OCI-LY3 (cell line): ENCODE measurements around the gene SCN8A.

Source experiments
- H2AFZ ChIP-seq: fragments of 200-600, 300-600 bp; shearing (Covaris generic); 2 replicates; pipeline ENCODE4 v1.6.0; 2014; ENCODE audit warnings: antibody characterized with exemption, low read depth, low read length
- H3K27ac ChIP-seq: fragments of 200-600, 300-600 bp; sonication (generic); 2 replicates; pipeline ENCODE4 v1.5.1; 2014; ENCODE audit warnings: mild to moderate bottlenecking, low read length, moderate library complexity, mixed read lengths
- H3K27me3 ChIP-seq: fragments of 200-600, 300-600 bp; sonication (generic); 2 replicates; pipeline ENCODE4 v1.6.1; 2014; ENCODE audit warnings: low read depth, low read length, mixed read lengths
- H3K36me3 ChIP-seq: fragments of 200-600, 300-600 bp; sonication (generic); replicated peaks from 2 replicates; pipeline ENCODE3; 2014; ENCODE audit warnings: low read depth, low read length, mixed read lengths
- H3K4me1 ChIP-seq: fragments of 300-600, 200-600 bp; sonication (generic); 2 replicates; pipeline ENCODE4 v1.6.1; 2014; ENCODE audit warnings: low read length, mixed read lengths
- H3K4me2 ChIP-seq: fragments of 200-600, 300-600 bp; sonication (generic); 2 replicates; pipeline ENCODE4 v1.6.1; 2014; ENCODE audit warnings: low read length, mixed read lengths
- H3K4me3 ChIP-seq: fragments of 300-600, 200-600 bp; sonication (generic); 2 replicates; pipeline ENCODE4 v1.5.1; 2014; ENCODE audit warnings: antibody characterized with exemption, mild to moderate bottlenecking, low read length, moderate library complexity
- H3K79me2 ChIP-seq: fragments of 300-600, 200-600 bp; shearing (Covaris generic); 2 replicates; pipeline ENCODE4 v1.6.1; 2014; ENCODE audit warnings: mild to moderate bottlenecking, low read length, mixed read lengths
- H3K9ac ChIP-seq: fragments of 300-600, 200-600 bp; shearing (Covaris generic); 2 replicates; pipeline ENCODE4 v1.6.0; 2014; ENCODE audit warnings: mild to moderate bottlenecking, low read length, moderate library complexity
- H3K9me3 ChIP-seq: fragments of 200-600, 300-600 bp; shearing (Covaris generic); 2 replicates; pipeline ENCODE4 v1.6.1; 2014; ENCODE audit warnings: low read length, mixed read lengths; ENCODE audit not compliant: insufficient read depth
- H4K20me1 ChIP-seq: fragments of 200-600, 300-600 bp; sonication (generic); 2 replicates; pipeline ENCODE4 v1.6.1; 2016; ENCODE audit warnings: low read length, mixed read lengths; ENCODE audit not compliant: insufficient read depth
- CTCF ChIP-seq: fragments of 200-600, 300-600 bp; sonication (generic); IDR thresholded peaks from 2 replicates; pipeline ENCODE4 v1.5.1; 2014; ENCODE audit warnings: antibody characterized with exemption, low read length, low read depth
- EZH2phosphoT487 ChIP-seq: fragments of 200-600 bp; shearing (Covaris generic); IDR thresholded peaks from 2 replicates; pipeline ENCODE4 v1.6.1; 2018; ENCODE audit warnings: antibody characterized with exemption, mixed run types, low read depth

The SCN8A gene

GRCh38 chr12:51675071-51675803 is 84.2 kb downstream of the SCN8A start:
- Histone ChIP-seq H3K27ac (no peak overlapping the region), H3K4me1 (peaks cover 4% of the 10 kb centered on the region), H3K4me2 (no peak overlapping the region)

GRCh38 chr12:51676875-51677274 is 85.8 kb downstream of the SCN8A start:
- Histone ChIP-seq H3K4me3 (no peak overlapping the region), H3K36me3 (no peaks in the 10 kb centered on the region), H3K27me3 (no peaks in the 10 kb centered on the region), H3K4me1 (peaks cover 4% of the 10 kb centered on the region), H3K4me2 (no peak overlapping the region), H3K9me3 (no peaks in the 10 kb centered on the region), H4K20me1 (no peaks in the 10 kb centered on the region; the same call in 1 of the 2 replicates), H2AFZ (no peak overlapping the region), H3K27ac (no peak overlapping the region), H3K79me2 (no peaks in the 10 kb centered on the region), H3K9ac (no peak overlapping the region)
- TF ChIP-seq CTCF (no peak), EZH2phosphoT487 (no peak)

More at GRCh38 chr12:51675071-51675803, 84.2 kb downstream of the SCN8A start:
- no peak overlapping the region for H3K4me3 ChIP-seq
- no peaks in the 10 kb centered on the region for H3K9me3 ChIP-seq
- no peaks in the 10 kb centered on the region for H3K79me2 ChIP-seq
- H3K36me3 ChIP-seq: no peaks in the 10 kb centered on the region
- H2AFZ ChIP-seq: no peak overlapping the region
- H4K20me1 ChIP-seq: no peaks in the 10 kb centered on the region; the same call in 1 of the 2 replicates
- TF ChIP-seq CTCF (no peak), EZH2phosphoT487 (no peak)
- no peaks in the 10 kb centered on the region for H3K27me3 ChIP-seq
- no peak overlapping the region for H3K9ac ChIP-seq

- no peak overlapping the region for H3K27ac ChIP-seq
- H3K36me3 ChIP-seq: no peaks in the 10 kb centered on the region
- no peak overlapping the region for H3K4me2 ChIP-seq
- TF ChIP-seq CTCF (no peak), EZH2phosphoT487 (no peak)
- no peak overlapping the region for H3K4me3 ChIP-seq
- H2AFZ ChIP-seq: no peak overlapping the region
- H3K4me1 ChIP-seq: peaks cover 4% of the 10 kb centered on the region
- H3K9me3 ChIP-seq: no peaks in the 10 kb centered on the region
- H4K20me1 ChIP-seq: no peaks in the 10 kb centered on the region; the same call in 1 of the 2 replicates
- H3K79me2 ChIP-seq: no peaks in the 10 kb centered on the region
- no peak overlapping the region for H3K9ac ChIP-seq
- H3K27me3 ChIP-seq: no peaks in the 10 kb centered on the region
Measured at GRCh38 chr12:51677284-51677968, 86.4 kb downstream of the SCN8A start.

- Histone ChIP-seq H4K20me1 (no peaks in the 10 kb centered on the region; the same call in 1 of the 2 replicates), H3K9me3 (no peaks in the 10 kb centered on the region), H3K4me1 (peaks cover 4% of the 10 kb centered on the region), H3K36me3 (no peaks in the 10 kb centered on the region), H3K27ac (no peak overlapping the region), H3K9ac (no peak overlapping the region), H3K27me3 (no peaks in the 10 kb centered on the region), H3K79me2 (no peaks in the 10 kb centered on the region), H2AFZ (no peak overlapping the region), H3K4me3 (no peak overlapping the region), H3K4me2 (no peak overlapping the region)
- TF ChIP-seq EZH2phosphoT487 (no peak), CTCF (peak; percentile 67)
Measured at GRCh38 chr12:51678086-51678724, 87.2 kb downstream of the SCN8A start.
